NCI-H128 (cell line): ENCODE measurements around the gene VSIG2.
"Not testable (repeated sequence)": the region's sequence is repeated elsewhere in the genome, so short reads cannot be mapped to it uniquely, and the experiment has no call there.

Experiments used
- DNase-seq: peaks from one replicate; lab custom pipeline; 2025; ENCODE audit not compliant: unreplicated experiment; lab: John Stamatoyannopoulos, UW

VSIG2 gene, protein sequence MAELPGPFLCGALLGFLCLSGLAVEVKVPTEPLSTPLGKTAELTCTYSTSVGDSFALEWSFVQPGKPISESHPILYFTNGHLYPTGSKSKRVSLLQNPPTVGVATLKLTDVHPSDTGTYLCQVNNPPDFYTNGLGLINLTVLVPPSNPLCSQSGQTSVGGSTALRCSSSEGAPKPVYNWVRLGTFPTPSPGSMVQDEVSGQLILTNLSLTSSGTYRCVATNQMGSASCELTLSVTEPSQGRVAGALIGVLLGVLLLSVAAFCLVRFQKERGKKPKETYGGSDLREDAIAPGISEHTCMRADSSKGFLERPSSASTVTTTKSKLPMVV

DNA sequence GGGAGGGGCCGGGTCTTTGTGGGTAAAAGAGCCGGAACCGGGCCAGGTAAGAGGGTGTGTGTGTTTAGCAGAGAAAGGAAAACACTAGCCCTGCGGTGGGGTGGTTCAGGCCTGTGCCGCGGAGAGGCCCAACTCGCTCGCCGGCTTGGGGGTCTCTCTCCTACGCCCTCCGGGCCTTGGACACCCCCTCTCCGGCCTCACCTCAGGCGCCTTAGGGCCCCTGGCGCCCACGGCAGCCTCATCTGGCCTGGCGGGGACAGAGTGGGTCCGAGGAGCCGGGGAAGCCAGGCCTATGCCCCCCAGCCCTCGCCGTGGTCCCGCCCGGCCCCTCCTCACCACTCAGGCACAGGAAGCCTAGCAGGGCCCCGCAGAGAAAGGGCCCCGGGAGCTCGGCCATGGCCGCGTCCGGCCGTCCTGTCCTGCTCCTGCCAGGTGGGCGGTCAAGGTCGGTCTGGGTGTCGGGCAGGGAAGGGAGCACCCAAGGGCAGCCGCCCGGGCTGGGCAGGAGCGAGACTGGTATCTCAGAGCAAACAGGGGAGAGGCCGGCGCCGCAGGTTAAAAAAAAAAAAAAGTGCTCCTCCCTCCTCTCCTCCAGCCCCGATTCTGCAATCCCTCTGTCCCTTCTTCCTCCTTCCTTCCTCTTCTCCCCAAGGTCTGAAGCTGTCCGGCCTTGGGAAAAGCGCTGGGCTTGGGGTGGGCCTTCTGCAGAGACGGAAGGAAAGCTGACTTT, at the start of gene VSIG2:
Gene VSIG2 (minus strand): TSS at position 515 of the 730 bp plus-strand sequence. CDS start 118 bp downstream, at position 397.
- no peak for DNase-seq

DNA sequence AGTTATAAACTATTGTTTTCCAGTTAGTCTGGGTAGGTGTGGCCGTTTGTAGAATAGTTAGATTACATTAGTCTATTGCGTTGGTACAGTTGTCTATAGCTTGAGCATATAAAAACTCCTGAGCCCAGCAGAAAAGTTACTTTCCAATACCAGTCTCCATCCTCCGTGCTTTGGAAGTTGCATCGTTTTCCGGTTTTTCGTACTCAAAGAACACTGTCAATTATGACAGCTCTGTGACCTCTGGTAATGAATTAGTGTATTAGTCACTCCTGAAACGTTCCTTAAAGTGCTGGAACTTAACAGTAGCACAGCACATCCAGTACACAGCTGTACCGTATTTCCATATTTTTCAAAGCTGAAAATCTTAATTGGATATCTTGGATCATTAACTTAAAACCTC, 49.0 kb upstream of the VSIG2 start:
- no peak for DNase-seq

DNA sequence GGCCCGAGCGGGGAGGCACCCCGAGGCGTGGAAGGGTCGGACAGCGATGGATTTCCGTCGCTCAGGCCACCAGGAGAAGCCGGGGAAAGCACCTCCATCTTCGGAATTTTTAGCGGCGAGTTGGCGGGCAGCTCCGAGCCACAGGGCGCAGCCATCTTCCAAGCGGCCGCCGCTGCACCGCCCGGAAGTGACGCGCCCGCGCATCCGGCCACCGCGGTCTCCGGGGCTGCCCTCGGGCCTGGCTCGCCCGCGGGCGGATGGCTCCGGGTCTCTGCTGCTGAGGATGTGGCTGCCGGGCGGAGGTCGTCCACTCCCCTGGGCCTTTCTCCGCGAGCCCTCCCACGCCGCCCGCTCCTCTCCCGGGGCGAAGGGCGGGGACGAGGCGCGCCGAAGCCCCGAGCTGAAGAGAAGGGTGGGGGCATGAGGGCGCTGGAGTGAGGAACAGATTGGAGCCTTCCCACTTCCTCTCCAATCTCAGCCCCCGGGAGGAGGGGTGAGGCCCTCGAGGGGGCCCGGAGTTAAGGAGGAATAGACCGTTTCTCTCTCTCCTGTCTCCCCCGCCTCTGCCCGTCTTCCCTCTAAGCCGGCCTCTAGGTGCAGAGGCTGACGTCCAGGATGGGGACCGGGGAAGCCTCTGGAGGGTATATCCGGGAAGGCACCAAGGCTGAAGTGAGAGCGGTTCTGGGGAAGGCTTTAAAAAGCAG, 48.3 kb upstream of the VSIG2 start, which contains the start of gene MSANTD2:
Gene MSANTD2 (minus strand): TSS at position 181 of the 704 bp plus-strand sequence. CDS start 26 bp downstream, at position 155.
- DNase-seq: peak; percentile 45

DNA sequence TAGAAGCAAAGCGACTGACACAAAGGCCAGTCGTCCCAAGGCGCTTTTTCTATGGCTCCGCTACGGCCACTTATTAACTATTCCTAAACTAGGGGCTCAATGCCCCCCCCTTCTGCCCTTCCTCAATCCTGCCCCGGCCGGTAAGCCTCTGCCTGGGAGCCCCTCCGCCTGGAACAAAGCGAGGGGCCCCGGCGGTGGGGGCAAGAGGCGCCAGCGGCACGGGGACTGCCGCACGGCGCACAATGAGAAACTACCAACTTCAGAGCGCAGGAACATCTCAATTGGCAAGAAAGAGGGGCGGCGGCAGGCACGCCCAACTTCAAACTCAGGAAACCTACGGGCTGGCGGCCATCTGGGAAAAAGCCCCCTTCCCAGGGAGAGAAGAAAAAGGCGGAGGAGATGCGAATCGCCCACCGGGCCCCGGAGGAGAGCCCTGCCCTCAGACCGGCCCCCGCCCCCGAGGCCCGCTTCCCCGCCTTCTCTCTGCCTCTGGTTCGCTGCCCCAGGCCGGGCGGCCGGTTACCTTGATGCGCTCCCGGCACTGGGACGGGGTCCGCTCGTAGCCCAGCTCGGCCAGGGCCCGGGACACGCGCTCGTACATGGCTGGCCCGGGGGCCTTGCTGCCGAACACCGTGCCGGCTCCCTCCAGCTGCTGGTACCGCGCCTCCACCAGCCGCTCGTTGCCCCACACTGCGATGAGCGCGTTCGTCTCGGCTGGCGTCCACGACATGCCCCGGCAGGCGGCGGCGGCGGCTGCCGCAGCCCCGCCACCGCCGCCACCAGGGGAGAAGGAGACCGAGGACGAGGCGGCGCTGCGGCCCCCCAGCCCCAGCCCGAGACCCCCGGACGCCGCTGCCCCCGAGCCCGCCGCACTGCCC, 47.5 kb upstream of the VSIG2 start:
- no peak for DNase-seq

DNA sequence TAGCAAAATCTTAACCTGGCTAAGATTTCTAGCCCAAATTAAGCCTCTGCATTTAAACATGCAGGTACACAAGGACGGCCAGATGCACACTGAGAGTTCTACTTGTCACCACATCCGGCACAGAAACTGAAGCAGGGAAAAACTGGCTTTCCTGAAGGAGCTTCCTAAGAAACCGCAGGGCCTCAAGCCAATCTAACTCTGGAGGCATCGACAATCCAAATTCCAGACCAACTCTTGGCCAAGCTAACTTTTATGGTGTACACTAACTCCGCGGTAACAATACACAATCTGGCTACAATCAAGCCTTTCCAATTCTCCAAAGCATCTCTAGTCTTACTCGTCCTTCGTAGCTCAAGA, 46.9 kb upstream of the VSIG2 start:
- DNase-seq: no peak

DNA sequence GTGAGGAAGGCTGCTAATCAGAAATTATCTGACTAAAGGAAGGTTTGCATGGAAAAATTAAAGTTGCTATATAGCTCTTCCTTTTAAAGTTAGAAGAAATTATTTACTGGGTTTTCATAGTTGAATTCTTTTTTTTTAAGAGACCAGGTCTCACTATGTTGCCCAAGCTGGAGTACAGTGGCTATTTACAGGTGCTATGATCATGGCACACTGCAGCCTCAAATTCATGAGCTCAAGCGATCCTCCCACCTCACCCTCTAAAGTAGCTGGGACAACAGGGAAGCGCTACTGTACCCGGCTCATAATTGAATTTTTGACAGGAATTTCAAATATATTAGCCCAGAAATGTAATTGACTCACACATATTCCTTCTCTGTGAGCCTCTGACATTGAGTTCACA, 44.3 kb upstream of the VSIG2 start:
- DNase-seq: no peak

DNA sequence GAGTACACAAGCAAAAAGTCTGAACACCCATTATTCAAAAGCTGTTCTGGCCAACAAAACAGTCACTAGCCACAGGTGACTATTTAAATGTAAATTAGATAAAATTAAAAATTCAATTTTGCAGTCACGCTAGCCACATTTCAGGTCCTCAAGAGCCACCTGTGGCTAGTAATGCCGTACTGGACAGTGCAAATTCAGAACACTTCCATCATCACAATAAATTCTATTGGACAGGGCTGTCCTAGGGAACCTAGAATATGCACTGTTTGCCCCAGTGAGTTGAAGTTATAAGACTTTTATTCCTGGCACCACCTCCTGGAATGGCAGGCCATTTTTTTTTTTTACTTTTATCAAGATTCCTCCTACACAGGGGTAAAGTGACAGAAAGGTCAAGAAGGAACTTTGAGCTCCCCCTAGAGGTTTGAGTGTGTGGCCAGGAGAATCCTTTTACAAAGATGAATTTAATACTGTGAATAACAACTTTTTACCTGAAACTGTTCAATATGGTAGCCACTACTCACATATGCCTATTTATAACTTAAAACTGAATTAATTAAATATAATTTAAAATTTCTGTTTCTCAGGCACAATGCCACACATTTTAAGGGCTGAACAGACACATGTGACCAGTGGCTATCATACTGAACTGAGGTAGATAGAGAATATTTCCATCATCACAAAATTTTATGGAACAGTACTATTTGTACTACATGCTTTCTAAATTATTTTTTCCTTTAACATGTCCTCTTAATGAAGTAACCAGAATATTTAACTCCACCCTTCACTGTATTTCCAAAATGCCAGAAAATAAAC, 41.6 kb upstream of the VSIG2 start:
- no peak for DNase-seq

DNA sequence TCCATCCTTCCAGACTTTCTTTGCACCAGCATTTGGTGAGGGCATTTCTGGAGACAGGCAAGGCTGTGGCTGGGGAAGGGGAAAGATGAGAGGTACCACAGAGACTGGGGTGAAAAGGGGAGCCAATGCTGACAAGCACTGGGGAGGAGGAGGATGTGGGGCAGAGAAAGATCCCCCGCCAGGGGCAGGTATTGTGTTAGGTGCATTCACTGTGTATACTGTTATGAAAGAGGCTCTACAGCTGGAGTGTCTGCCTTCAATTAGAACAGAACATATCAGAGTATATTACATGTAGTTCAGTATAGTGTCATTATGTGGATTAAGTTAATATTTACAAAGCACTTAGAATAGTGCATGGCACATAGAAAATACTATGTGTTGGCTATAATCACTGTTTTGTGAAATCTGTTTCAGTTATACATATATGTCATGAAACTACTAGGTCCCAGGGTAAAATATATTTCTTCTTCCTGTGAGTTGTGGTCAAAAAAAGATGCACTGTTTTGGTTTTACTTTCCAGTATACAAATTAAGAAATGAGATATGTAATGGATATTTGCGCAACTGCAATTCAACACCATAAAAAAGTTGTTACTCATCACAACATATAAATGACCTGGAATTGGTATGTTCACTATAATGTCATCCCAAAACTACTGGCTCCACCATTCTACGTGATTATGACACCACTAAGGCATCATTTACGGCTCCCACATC, 39.7 kb upstream of the VSIG2 start:
- no peak for DNase-seq

DNA sequence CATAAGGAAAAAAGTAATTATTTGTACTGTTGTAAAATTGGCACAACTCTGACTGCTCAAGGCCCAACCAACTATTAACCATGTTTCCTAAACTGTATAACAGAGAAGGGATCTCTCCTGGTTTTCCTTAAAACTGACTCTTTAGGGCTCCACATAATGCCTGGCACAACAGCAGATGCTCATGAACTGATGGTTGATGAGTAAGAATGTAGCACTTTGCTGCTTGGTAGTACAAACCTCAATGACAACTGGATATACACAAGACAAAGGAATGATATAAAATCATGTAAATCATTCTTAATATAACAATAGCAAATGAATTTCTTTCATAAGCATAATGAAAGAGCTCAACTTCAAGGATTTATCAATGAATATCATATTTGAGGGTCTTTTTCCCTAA, 36.5 kb upstream of the VSIG2 start:
- no peak for DNase-seq

DNA sequence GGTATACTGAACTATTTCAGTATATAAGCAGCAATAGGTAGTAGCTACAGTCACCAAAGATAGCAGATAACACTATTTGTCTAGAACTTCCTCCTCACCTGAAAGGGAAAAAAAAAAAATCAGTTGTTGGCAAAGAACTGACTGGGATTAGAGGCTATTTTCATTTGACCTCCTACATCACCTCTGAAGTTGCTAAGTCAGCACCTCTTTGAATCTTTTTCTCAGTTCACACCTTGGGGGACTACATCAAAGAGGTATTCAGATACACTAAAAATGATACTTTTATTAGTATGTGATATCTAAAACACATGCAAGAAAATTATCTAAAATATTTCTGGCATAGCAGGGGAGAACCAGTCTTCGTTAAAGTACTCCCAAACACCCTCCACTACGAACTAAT, 32.0 kb upstream of the VSIG2 start:
- DNase-seq: no peak

DNA sequence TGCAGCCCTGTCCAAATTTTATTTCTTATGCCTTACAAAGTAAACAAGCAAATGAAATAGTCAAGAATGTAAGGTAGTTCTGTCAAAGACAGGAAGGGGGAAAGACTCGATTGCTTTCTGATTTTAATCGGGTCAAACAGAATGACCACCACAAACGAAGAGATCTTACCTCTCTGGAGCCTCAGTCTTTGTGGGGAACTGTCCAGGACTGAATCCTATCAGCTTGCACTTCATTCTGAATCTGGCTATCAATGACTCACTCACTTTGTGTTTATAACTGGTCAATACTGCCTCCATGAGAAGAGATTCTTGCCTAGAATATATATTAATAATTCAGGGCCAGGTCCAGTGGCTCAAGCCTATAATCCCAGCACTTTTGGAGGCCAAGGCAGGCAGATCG, 30.9 kb upstream of the VSIG2 start:
- no peak for DNase-seq

DNA sequence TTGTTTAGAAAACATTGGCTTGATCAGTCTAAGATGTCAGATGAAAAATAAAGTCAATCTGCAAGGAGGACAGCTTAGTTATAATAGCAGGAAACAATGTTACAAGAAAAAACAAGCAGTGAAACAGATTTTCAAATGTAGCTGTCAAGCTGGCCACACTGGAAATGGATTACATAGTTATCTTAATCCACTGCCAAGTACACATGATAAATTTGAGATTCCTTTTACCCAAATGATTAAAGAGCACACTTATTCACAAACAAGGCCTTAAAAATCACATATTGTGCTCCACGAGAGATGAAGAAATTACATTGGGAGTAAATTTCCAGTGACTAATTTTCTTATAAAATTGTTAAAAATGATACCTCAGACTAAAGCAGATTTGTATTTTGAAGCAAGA, 27.5 kb upstream of the VSIG2 start:
- DNase-seq: no peak

DNA sequence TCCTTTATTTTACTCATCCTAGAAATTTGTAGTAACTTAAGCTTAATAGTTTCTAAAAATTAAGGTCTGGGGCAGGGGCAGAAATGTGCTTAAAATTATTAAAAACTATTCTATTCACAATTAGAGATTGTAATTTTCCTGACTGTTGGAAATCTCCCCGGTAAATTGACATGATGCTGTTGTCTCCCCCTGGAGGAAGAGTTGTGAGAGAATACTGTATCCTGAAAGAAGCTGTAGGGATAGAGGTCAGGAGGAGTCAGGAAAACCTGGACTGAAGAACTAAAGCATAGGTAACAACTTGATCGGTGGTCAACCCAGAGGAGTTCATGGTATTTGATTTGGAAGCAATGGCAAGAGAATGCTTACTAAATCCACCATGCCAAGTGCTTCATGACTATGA, 26.2 kb upstream of the VSIG2 start:
- no peak for DNase-seq

DNA sequence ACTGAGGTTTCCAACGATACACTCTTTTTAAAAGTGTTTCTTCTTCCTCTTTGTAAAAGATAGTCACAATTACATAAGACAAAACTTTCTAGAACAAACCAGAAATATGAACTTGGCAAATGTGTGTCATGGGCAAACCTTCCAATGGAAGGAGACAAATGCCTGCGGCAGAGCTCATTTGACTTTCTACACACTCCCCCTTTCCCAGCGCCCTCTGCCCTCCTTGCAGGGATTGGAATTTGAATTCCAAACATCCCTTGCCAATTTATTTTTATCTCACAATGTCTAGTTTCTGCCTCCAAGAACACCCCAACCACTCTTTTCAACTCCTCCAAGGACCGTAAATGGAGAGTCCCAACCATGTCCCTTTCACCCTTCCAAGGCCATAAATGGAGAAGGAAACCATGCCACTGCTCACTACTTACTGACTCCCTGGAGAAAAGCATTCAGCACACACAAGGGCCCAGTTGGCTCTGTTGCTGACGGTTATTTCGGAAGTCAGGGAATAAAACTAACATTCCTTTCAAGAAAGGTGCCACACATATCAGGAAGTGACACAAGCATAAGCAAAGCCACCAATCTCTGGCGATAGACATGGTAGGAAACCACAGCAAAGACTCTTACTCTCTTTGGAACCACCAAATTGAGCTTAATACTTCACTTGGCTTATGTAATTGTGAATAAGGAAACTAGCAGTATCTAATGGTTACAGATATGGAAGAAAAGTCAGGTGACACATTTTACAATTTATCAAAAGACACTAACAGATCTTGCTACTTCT, 25.0 kb upstream of the VSIG2 start:
- no peak for DNase-seq

DNA sequence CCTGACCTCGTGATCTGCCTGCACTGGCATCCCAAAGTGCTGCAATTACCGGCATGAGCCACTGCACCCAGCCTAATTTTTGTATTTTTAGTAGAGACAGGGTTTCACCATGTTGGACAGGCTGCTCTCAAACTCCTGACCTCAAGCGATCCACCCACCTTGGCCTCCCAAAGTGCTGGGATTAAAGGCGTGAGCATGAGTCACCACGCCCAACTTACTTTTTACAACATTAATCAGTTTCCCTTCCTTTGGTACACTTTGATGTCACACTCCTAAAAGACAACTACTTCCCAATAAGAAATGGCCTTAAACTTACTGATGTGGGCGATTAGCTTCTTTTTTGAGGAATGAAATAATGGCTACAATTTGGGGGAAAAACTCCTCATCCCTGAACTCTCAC, 18.9 kb upstream of the VSIG2 start:
- DNase-seq: not testable (repeated sequence)

DNA sequence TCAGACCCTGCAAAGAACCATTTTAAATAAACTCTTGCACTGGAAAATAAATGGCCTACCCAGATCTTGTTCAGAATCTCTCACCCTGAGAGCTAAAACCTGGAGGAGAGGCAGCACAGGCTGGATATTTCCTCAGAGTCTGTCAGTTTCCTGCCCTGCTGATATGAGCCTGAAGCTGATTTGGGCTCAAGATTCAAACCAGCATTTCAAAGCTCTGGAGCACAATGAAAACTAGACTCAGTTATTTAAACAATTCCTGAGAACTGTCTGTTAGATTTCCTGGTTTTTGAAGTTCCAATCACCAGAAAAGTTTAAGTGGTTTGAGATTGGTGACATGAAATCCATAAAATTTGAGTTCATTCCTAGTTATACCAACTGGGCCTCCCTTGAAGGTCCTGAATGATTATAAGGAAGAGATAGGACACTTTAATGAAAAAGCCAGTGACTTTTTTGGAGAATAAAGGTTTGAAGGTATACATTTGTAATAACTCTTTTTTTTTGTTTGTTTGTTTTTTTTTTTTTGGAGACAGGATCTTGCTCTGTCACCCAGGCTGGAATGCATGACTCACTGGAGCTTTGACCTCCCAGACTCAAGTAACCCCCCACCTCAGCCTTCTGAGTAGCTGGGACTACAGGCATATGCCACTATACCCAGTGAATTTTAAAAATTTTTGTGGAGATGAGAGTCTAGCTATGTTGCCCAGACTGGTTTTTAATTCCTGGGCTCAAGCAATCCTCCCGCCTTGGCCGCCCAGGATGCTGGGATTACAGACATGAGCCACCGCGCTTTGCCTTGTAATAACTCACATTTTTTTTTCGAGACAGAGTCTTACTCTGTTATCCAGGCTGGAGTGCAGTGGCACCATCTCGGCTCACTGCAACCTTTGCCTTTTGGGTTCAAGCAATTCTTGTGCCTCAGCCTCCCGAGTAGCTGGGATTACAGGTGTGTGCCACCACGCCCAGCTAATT, 18.0 kb upstream of the VSIG2 start:
- no peak for DNase-seq

DNA sequence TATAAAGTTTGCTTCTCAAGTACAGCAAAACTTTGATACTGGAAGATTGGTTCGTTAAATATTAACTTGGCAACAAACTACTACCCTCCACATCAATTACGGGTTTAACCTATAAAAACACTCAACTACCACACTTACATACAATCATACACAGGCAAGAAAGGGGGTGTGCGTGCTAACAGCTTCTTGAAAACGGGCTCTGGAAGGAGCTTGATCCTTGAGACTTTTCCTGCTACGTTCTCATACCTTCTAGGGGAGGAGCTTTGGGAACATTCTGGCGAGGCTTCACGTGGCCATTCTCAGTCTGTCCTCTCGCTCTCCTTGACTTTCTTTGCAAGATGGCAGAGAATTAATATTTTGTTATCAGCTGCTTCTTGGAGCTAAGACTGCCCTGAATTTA, 16.9 kb upstream of the VSIG2 start:
- no peak for DNase-seq

DNA sequence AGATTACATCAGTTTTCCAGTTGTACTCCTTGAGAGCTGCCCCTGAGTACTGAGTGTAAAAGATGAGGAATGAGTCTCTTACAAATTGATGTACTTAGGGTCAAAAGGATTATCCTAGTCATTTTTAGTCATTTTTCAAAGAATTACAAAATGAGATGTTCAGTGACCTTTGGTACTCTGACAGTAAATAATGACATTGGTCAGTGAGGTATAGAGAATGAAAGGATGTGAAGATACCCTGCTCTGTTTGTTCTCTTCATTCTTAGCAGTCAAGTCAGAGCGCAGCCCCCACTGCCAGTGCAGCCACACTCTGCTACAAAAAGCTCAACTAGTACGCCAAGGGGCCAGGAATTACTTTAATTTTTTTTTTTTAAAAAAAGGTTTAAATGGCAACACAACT, 14.1 kb upstream of the VSIG2 start:
- no peak for DNase-seq
